Measurements from ENCODE around the gene GPR37L1.

GRCh38 chr1:202150602-202151001 is 27.9 kb downstream of the GPR37L1 start:
- TF ChIP-seq EZH2phosphoT487 (IDR thresholded peaks at IDR 0.05; ENCODE audit: insufficient read depth, low read depth) (no peak), EZH2 (IDR thresholded peaks at IDR 0.05; ENCODE audit: insufficient read depth, poor library complexity, severe bottlenecking) (no peak)
